K562 (cell line): Measurements from ENCODE around the gene ASIC1. TPM values are rescaled to one million over a fixed set of nuclear protein-coding genes. Genes with fewer than 3 reads are reported as not detected.

ENCODE experiments used
- ARID3B ChIP-seq: fragments of 250-450 bp; sonication (Bioruptor Pico); IDR thresholded peaks from 2 replicates; pipeline ENCODE4 v1.4.0; 2020; ENCODE audit warnings: borderline replicate concordance
- BDP1 ChIP-seq: IDR thresholded peaks from 3 replicates; pipeline ENCODE4 v1.6.1; 2011; ENCODE audit not compliant: insufficient read length, insufficient read depth
- CXXC5 ChIP-seq: fragments of 250-450 bp; sonication (Bioruptor Pico); IDR thresholded peaks from 2 replicates; pipeline ENCODE4 v1.8.0; 2022; ENCODE audit warnings: inconsistent platforms, mild to moderate bottlenecking, moderate library complexity
- NFXL1 ChIP-seq: fragments of 450-650 bp; formaldehyde crosslinking; IDR thresholded peaks from 2 replicates; pipeline ENCODE4 v1.4.0; 2021; ENCODE audit warnings: mild to moderate bottlenecking
- RBM25 ChIP-seq: fragments of 200-400 bp; formaldehyde crosslinking; IDR thresholded peaks from 2 replicates; pipeline ENCODE4 v1.6.1; 2018; ENCODE audit warnings: low read length, low read depth, moderate library complexity; ENCODE audit not compliant: severe bottlenecking
- SETDB1 ChIP-seq: IDR thresholded peaks from one replicate; pipeline ENCODE4 v1.6.1; 2012; ENCODE audit warnings: low read length, control low read depth, inconsistent platforms
- XRCC3 ChIP-seq: fragments of 450-650 bp; IDR thresholded peaks from 2 replicates; pipeline ENCODE4 v1.6.1; 2017; ENCODE audit warnings: mild to moderate bottlenecking, moderate library complexity
- ZC3H4 ChIP-seq: sonication (generic); formaldehyde crosslinking; IDR thresholded peaks from 2 replicates; pipeline ENCODE4 v1.9.0; 2021; ENCODE audit warnings: missing genetic modification reagents, borderline replicate concordance
- ZNF121 ChIP-seq: sonication (generic); formaldehyde crosslinking; conservative IDR thresholded peaks from 2 replicates; pipeline ENCODE4 v1.8.0; 2022; ENCODE audit warnings: missing genetic modification reagents
- ZNF3 ChIP-seq: fragments of 250-450 bp; sonication (Bioruptor Pico); IDR thresholded peaks from 2 replicates; pipeline ENCODE4 v1.5.0; 2021; ENCODE audit warnings: mild to moderate bottlenecking, moderate library complexity
- ZNF311 ChIP-seq: fragments of 250-450 bp; sonication (Bioruptor Pico); IDR thresholded peaks from 2 replicates; pipeline ENCODE4 v1.4.0; 2020; ENCODE audit warnings: mild to moderate bottlenecking, moderate library complexity
- ZNF740 ChIP-seq, 3 experiments: fragments of 200-800 bp in 1 of 3; sonication (Bioruptor generic) in 1 of 3; sonication (generic) in 1 of 3; formaldehyde crosslinking in 1 of 3; IDR thresholded peaks; 2 replicates each; pipeline versions ENCODE4 v1.6.1 to v1.8.0; 2016 to 2022; ENCODE audit warnings: mild to moderate bottlenecking in 2 of 3, missing compliant biosample characterization in 2 of 3, missing genetic modification characterization in 2 of 3, missing genetic modification reagents in 1 of 3
- ZNF778 ChIP-seq: fragments of 450-650 bp; formaldehyde crosslinking; IDR thresholded peaks from 2 replicates; pipeline ENCODE4 v1.4.0; 2020; ENCODE audit warnings: mild to moderate bottlenecking, moderate library complexity
- ZSCAN29 ChIP-seq: fragments of 450-650 bp; IDR thresholded peaks from 2 replicates; pipeline ENCODE4 v1.6.1; 2017
- polyA plus RNA-seq, 8 experiments: library from polyadenylated mRNA; depleted of rRNA in 4 of 8; stranded (reverse) in 5 of 8; unstranded in 3 of 8; fragments of >200 nt; fragmentation: Nextera tagmentation in 2 of 8; fragmentation: Illumina TruSeq in 1 of 8; extraction: Ambion mirVana in 2 of 8; extraction: Trizol in 1 of 8; gene quantifications; 2 replicates each; pipeline versions ENCODE4 v1.2.1 to v1.2.3, GENCODE V29; 2011 to 2014; ENCODE audit warnings: inconsistent platforms in 1 of 8, missing spikeins in 1 of 8
- total RNA-seq, 7 experiments: library from RNA; depleted of rRNA in 6 of 7; stranded (reverse); fragments of >200 nt in 6 of 7; fragmentation: Illumina TruSeq in 2 of 7; extraction: Trizol in 2 of 7; gene quantifications; 2 replicates each; pipeline versions ENCODE4 v1.2.1 to v1.2.3, GENCODE V29; 2011 to 2021; ENCODE audit warnings: low replicate concordance in 1 of 7
- TF ChIP-seq, protein P1 (sequence below), 2 experiments: IDR thresholded peaks; 2 replicates each; pipeline ENCODE4 v1.6.1; 2012; ENCODE audit warnings: improper control_type of control experiment in 2 of 2, low read depth in 2 of 2, low read length in 2 of 2, borderline replicate concordance in 1 of 2
- TF ChIP-seq, protein P2 (sequence below): fragments of 200-800 bp; sonication (Bioruptor generic); IDR thresholded peaks from 2 replicates; pipeline ENCODE4 v1.6.1; 2017; ENCODE audit warnings: missing genetic modification characterization, missing compliant biosample characterization
- TF ChIP-seq, protein P3 (sequence below): fragments of 450-650 bp; formaldehyde crosslinking; IDR thresholded peaks from 2 replicates; pipeline ENCODE4 v1.4.0; 2022; ENCODE audit warnings: mild to moderate bottlenecking, moderate library complexity
- TF ChIP-seq, protein P4 (sequence below): fragments of 450-650 bp; conservative IDR thresholded peaks from 2 replicates; pipeline ENCODE4 v1.6.1; 2016; ENCODE audit warnings: missing genetic modification characterization, low read depth, mild to moderate bottlenecking, missing compliant biosample characterization, moderate library complexity

The ASIC1 gene
- total and polyA plus RNA-seq, 9 of the 15 experiments (the other 6 are each of a cell fraction or from before 2014, with no cell fraction given) = 0.01 to 1.7 (median 0.45) TPM

- TF ChIP-seq ARID3B (CRISPR knock-in tag) (no peak), ZNF3 (CRISPR knock-in tag) (no peak), ZNF121 (CRISPR knock-in tag) (no peak), ZC3H4 (no peak), BDP1 (no peak), ZNF311 (CRISPR knock-in tag) (peak; percentile 69), RBM25 (no peak), ZNF778 (CRISPR knock-in tag) (no peak), CXXC5 (CRISPR knock-in tag) (peak; percentile 95), ZNF740 (CRISPR knock-in tag; IDR thresholded peaks at IDR 0.05) (peak; percentile 86), ZNF740 (tag; IDR thresholded peaks at IDR 0.05) (no peak), NFXL1 (CRISPR knock-in tag) (no peak), XRCC3 (no peak), SETDB1 (no peak), ZSCAN29 (peak; percentile 87)
- TF ChIP-seq, protein P1, sequence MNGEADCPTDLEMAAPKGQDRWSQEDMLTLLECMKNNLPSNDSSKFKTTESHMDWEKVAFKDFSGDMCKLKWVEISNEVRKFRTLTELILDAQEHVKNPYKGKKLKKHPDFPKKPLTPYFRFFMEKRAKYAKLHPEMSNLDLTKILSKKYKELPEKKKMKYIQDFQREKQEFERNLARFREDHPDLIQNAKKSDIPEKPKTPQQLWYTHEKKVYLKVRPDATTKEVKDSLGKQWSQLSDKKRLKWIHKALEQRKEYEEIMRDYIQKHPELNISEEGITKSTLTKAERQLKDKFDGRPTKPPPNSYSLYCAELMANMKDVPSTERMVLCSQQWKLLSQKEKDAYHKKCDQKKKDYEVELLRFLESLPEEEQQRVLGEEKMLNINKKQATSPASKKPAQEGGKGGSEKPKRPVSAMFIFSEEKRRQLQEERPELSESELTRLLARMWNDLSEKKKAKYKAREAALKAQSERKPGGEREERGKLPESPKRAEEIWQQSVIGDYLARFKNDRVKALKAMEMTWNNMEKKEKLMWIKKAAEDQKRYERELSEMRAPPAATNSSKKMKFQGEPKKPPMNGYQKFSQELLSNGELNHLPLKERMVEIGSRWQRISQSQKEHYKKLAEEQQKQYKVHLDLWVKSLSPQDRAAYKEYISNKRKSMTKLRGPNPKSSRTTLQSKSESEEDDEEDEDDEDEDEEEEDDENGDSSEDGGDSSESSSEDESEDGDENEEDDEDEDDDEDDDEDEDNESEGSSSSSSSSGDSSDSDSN (IDR thresholded peaks at IDR 0.05; ENCODE audit: borderline replicate concordance in 1 of 2, low read depth in 2 of 2, low read length in 2 of 2) = no peak
- TF ChIP-seq, protein P2, sequence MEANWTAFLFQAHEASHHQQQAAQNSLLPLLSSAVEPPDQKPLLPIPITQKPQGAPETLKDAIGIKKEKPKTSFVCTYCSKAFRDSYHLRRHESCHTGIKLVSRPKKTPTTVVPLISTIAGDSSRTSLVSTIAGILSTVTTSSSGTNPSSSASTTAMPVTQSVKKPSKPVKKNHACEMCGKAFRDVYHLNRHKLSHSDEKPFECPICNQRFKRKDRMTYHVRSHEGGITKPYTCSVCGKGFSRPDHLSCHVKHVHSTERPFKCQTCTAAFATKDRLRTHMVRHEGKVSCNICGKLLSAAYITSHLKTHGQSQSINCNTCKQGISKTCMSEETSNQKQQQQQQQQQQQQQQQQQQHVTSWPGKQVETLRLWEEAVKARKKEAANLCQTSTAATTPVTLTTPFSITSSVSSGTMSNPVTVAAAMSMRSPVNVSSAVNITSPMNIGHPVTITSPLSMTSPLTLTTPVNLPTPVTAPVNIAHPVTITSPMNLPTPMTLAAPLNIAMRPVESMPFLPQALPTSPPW (CRISPR knock-in tag) = 0 out of 2 replicates have a peak, but pooled peaks have one; percentile 32
- TF ChIP-seq, protein P3, sequence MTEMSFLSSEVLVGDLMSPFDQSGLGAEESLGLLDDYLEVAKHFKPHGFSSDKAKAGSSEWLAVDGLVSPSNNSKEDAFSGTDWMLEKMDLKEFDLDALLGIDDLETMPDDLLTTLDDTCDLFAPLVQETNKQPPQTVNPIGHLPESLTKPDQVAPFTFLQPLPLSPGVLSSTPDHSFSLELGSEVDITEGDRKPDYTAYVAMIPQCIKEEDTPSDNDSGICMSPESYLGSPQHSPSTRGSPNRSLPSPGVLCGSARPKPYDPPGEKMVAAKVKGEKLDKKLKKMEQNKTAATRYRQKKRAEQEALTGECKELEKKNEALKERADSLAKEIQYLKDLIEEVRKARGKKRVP (CRISPR knock-in tag) = no peak
- TF ChIP-seq, protein P4, sequence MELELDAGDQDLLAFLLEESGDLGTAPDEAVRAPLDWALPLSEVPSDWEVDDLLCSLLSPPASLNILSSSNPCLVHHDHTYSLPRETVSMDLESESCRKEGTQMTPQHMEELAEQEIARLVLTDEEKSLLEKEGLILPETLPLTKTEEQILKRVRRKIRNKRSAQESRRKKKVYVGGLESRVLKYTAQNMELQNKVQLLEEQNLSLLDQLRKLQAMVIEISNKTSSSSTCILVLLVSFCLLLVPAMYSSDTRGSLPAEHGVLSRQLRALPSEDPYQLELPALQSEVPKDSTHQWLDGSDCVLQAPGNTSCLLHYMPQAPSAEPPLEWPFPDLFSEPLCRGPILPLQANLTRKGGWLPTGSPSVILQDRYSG (tag) = no peak
Observed at GRCh38 chr12:50025187-50026059, 32.0 kb upstream of the ASIC1 start, which contains the start of gene RACGAP1 (continued).
